ENCODE measurements around the gene ODC1.

Gene ODC1

GRCh38 chr2:10406016-10406415, 42.1 kb downstream of the ODC1 start:
- POLR2A ChIA-PET, result no interaction called here
- TF ChIP-seq FOXK2 (IDR thresholded peaks at IDR 0.05) (no peak), ZNF384 (IDR thresholded peaks at IDR 0.05) (no peak), BHLHE40 (IDR thresholded peaks at IDR 0.05; ENCODE audit: borderline replicate concordance) (no peak), L3MBTL2 (conservative IDR thresholded peaks at IDR 0.05) (no peak), SUZ12 (IDR thresholded peaks at IDR 0.05) (no peak), NFRKB (IDR thresholded peaks at IDR 0.05) (no peak), SP1 (IDR thresholded peaks at IDR 0.05) (no peak), ARNT (IDR thresholded peaks at IDR 0.05) (no peak), TARDBP (IDR thresholded peaks at IDR 0.05) (no peak), HDGF (IDR thresholded peaks at IDR 0.05; ENCODE audit: borderline replicate concordance) (no peak), FOXM1 (IDR thresholded peaks at IDR 0.05; ENCODE audit: borderline replicate concordance) (no peak)
- CTCF ChIA-PET, result no interaction called here
- DNase-seq (ENCODE audit: extremely low spot score), result no peak

GRCh38 chr2:10405448-10405847, 42.7 kb downstream of the ODC1 start:
- CTCF ChIA-PET, result no interaction called here
- TF ChIP-seq FOXM1 (IDR thresholded peaks at IDR 0.05; ENCODE audit: borderline replicate concordance), result no peak
- no peak for TF ChIP-seq PKNOX1 (IDR thresholded peaks at IDR 0.05)
- TF ChIP-seq FOXA1 (IDR thresholded peaks at IDR 0.05), result no peak
- TF ChIP-seq NFRKB (IDR thresholded peaks at IDR 0.05), result no peak
- TF ChIP-seq CTBP1 (IDR thresholded peaks at IDR 0.05; ENCODE audit: borderline replicate concordance), result no peak
- no peak for TF ChIP-seq BHLHE40 (IDR thresholded peaks at IDR 0.05; ENCODE audit: borderline replicate concordance)
- no peak for TF ChIP-seq HDGF (IDR thresholded peaks at IDR 0.05; ENCODE audit: borderline replicate concordance)
- TF ChIP-seq TARDBP (IDR thresholded peaks at IDR 0.05), result no peak
- no peak for TF ChIP-seq ARNT (IDR thresholded peaks at IDR 0.05)
- no peak for TF ChIP-seq ZNF384 (IDR thresholded peaks at IDR 0.05)
- TF ChIP-seq L3MBTL2 (conservative IDR thresholded peaks at IDR 0.05), result no peak
- no peak for TF ChIP-seq LEF1 (IDR thresholded peaks at IDR 0.05; ENCODE audit: borderline replicate concordance)
- no peak for TF ChIP-seq SP1 (IDR thresholded peaks at IDR 0.05)
- TF ChIP-seq FOXK2 (IDR thresholded peaks at IDR 0.05), result no peak
- no peak for TF ChIP-seq ELF4 (IDR thresholded peaks at IDR 0.05)
- TF ChIP-seq SUZ12 (IDR thresholded peaks at IDR 0.05), result no peak
- DNase-seq (ENCODE audit: extremely low spot score), result no peak
- POLR2A ChIA-PET, result no interaction called here

- TF ChIP-seq NFRKB (IDR thresholded peaks at IDR 0.05) (no peak), CTBP1 (IDR thresholded peaks at IDR 0.05; ENCODE audit: borderline replicate concordance) (no peak), L3MBTL2 (conservative IDR thresholded peaks at IDR 0.05) (no peak), LEF1 (IDR thresholded peaks at IDR 0.05; ENCODE audit: borderline replicate concordance) (no peak), FOXM1 (IDR thresholded peaks at IDR 0.05; ENCODE audit: borderline replicate concordance) (no peak), ARNT (IDR thresholded peaks at IDR 0.05) (no peak), TARDBP (IDR thresholded peaks at IDR 0.05) (no peak), BHLHE40 (IDR thresholded peaks at IDR 0.05; ENCODE audit: borderline replicate concordance) (no peak), HDGF (IDR thresholded peaks at IDR 0.05; ENCODE audit: borderline replicate concordance) (no peak), SUZ12 (IDR thresholded peaks at IDR 0.05) (no peak), ELF4 (IDR thresholded peaks at IDR 0.05) (no peak), SP1 (IDR thresholded peaks at IDR 0.05) (no peak), FOXA1 (IDR thresholded peaks at IDR 0.05) (no peak)
- ChIA-PET POLR2A (no interaction called here), CTCF (no interaction called here)
- no peak for DNase-seq (ENCODE audit: extremely low spot score)
Observed at GRCh38 chr2:10404324-10405143, 43.6 kb downstream of the ODC1 start.

GRCh38 chr2:10402653-10403215, 45.4 kb downstream of the ODC1 start:
- DNase-seq (ENCODE audit: extremely low spot score), result no peak
- POLR2A ChIA-PET, result no interaction called here
- CTCF ChIA-PET, result interaction anchor here (0.6 kb wide), 2 partner anchors 9 to 331 kb away, joined by 5 to 7 read pairs; no protein-coding TSS in a partner anchor
- TF ChIP-seq L3MBTL2 (conservative IDR thresholded peaks at IDR 0.05), result no peak
- no peak for TF ChIP-seq NFRKB (IDR thresholded peaks at IDR 0.05)

- ChIA-PET CTCF (interaction anchor here (0.6 kb wide), 2 partner anchors 8 to 330 kb away, joined by 5 to 7 read pairs; no protein-coding TSS in a partner anchor), POLR2A (no interaction called here)
- no peak for TF ChIP-seq PKNOX1 (IDR thresholded peaks at IDR 0.05)
- TF ChIP-seq TARDBP (IDR thresholded peaks at IDR 0.05), result no peak
- no peak for TF ChIP-seq FOXA1 (IDR thresholded peaks at IDR 0.05)
- no peak for TF ChIP-seq FOXM1 (IDR thresholded peaks at IDR 0.05; ENCODE audit: borderline replicate concordance)
- TF ChIP-seq FOXK2 (IDR thresholded peaks at IDR 0.05), result no peak
- no peak for TF ChIP-seq ELF4 (IDR thresholded peaks at IDR 0.05)
- no peak for TF ChIP-seq HDGF (IDR thresholded peaks at IDR 0.05; ENCODE audit: borderline replicate concordance)
- no peak for TF ChIP-seq ZNF384 (IDR thresholded peaks at IDR 0.05)
- no peak for TF ChIP-seq CTBP1 (IDR thresholded peaks at IDR 0.05; ENCODE audit: borderline replicate concordance)
- no peak for TF ChIP-seq SP1 (IDR thresholded peaks at IDR 0.05)
- TF ChIP-seq LEF1 (IDR thresholded peaks at IDR 0.05; ENCODE audit: borderline replicate concordance), result no peak
- no peak for TF ChIP-seq SUZ12 (IDR thresholded peaks at IDR 0.05)
- no peak for DNase-seq (ENCODE audit: extremely low spot score)
Observed at GRCh38 chr2:10402062-10402585, 46.0 kb downstream of the ODC1 start.

All from HEK293T (cell line).